Loucy (cell line): ENCODE data around the gene APLNR.

Source experiments
- CTCF ChIP-seq: fragments of 200-600 bp; sonication (generic); conservative IDR thresholded peaks from 2 replicates; pipeline ENCODE4 v1.5.1; 2014; ENCODE audit warnings: mild to moderate bottlenecking, antibody characterized with exemption, low read length
- EZH2phosphoT487 ChIP-seq: fragments of 200-600 bp; IDR thresholded peaks from 2 replicates; pipeline ENCODE4 v1.6.1; 2018; ENCODE audit warnings: antibody characterized with exemption, mild to moderate bottlenecking, moderate library complexity, borderline replicate concordance

GRCh38 chr11:57279116-57279515, 42.1 kb upstream of the APLNR start:
- no peak for TF ChIP-seq CTCF
- TF ChIP-seq EZH2phosphoT487 = no peak
